HG03575 (cell line): ENCODE measurements around the gene SPEF2.
"Not testable (repeated sequence)": the region's sequence is repeated elsewhere in the genome, so short reads cannot be mapped to it uniquely, and the experiment has no call there.

ENCODE experiments used
- ATAC-seq: cut with Tn5 transposase; IDR thresholded peaks from one replicate; pipeline ENCODE4 v1.9.1; 2021; ENCODE audit not compliant: unreplicated experiment, insufficient number of reproducible peaks, low FRiP score; ENCODE audit errors: extremely low read depth

SPEF2 gene

DNA sequence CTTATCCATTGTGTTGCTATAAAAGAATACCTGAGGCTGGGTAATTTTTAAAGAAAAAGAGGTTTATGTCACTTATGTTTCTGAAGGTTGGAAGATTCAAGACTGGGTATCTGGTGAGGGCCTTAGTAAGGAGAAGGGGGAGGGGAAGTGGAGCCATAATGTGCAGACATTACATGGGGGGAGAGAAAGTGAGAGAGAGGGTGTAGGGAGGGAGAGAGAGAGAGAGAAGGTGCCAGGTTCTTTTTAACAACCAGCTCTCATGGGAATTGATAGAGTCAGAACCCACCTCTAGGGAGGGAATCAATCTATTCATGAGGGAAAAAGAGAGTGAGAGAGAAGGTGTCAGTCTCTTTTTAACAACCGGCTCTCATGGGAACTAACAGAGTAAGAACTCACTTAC lies 29.5 kb downstream of the SPEF2 start:
- ATAC-seq, result no peak

GRCh38 chr5:35647712-35648111 lies 30.0 kb downstream of the SPEF2 start:
- no peak for ATAC-seq

DNA sequence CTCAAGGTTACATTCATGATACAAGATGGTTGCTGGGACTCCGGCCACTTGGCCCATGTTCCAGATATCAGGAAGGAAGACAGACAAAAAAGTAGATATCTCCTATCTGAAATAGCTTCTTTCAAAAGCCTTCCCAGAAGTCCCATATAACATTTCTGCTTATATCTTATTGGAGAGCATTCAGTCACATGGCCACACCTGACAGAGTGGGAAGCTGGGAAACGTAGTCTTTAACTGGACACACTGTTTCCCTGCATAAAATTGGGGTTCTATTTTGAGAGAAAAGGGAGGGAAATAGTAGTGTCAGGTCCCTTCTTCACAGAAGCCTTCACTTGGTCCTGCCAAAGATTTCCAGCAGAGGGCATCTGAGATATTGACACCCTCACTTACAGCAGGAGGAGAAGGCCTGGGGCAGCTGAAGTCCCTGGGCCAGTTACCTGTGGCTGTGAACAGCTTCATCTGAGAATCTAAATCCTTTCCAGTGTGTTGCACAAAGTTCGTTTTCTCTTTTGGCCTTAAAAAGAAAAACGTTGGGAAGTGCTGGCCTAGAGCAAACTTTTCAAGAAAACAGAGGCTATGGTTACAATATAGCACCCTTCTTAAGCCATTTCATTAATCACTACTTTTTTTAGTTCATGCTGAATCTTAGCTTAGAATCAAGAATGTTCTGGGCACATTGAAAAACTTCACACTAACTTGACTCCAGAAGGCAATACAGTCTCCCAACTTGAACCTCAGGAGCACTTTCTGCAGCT lies 33.5 kb downstream of the SPEF2 start:
- no peak for ATAC-seq

DNA sequence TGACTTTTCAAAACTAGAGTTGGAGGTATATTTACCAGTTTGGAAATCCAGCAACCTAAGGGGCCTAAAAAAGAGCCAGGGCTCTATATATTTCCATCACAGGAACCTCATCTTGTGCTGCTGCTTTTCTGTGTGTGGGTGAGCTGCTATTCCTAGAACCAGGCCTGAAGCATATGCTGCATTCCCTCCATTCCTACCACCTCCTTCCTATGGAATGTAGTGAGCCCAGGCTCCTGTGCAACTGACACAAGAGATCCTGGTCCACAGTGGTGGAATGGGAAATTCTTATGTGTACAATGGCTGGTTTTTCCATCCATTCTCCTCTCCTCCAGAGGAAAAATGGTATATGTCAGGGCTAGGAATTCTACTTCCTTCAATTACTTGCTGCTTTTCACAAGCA lies 39.1 kb downstream of the SPEF2 start:
- ATAC-seq, result no peak

DNA sequence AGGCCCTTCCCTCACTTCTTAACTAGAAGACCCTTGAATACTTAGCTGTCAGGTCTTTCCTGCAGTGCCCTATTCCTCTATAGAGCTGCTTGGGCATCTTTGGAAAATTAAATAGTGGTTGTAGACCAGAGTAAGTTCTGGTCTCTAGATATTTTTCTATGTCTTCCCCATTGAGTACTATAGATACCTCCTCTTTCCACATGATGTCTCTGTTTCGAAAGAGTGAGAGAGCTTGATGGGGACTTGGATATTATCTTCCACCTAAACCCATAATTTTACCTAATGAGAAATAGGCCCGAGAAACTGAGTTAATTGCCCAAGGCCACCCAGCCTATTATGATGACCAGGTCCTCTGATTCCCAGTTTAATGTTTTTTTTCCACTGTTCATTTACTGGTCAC lies 40.2 kb downstream of the SPEF2 start:
- ATAC-seq, result no peak

GRCh38 chr5:35659556-35659955 lies 41.9 kb downstream of the SPEF2 start:
- ATAC-seq, result no peak

GRCh38 chr5:35660451-35660850 lies 42.8 kb downstream of the SPEF2 start:
- ATAC-seq, result no peak

GRCh38 chr5:35664584-35664983 lies 46.9 kb downstream of the SPEF2 start:
- no peak for ATAC-seq

DNA sequence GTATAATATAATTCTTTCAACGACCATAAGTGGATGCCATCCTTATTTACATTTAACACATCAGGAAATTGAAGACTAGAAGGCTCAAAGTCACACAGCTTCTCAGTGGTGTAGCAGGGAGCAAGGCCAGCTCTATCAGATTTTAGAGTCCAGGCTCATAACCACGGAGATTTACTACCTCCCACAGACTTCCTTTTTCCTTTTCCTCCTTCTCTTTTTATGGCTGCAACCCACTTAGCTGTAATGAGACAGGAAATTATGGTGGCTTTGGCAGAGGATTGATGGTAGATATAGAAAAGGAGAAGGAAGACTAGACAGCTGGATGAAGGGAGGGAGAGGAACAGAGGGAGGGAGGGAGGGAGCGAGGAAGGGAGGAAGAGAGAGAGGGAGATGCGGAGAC lies 47.4 kb downstream of the SPEF2 start:
- ATAC-seq, result no peak

- no peak for ATAC-seq
Observed at GRCh38 chr5:35668319-35668718, 50.7 kb downstream of the SPEF2 start.

GRCh38 chr5:35668794-35669193 lies 51.1 kb downstream of the SPEF2 start:
- no peak for ATAC-seq

DNA sequence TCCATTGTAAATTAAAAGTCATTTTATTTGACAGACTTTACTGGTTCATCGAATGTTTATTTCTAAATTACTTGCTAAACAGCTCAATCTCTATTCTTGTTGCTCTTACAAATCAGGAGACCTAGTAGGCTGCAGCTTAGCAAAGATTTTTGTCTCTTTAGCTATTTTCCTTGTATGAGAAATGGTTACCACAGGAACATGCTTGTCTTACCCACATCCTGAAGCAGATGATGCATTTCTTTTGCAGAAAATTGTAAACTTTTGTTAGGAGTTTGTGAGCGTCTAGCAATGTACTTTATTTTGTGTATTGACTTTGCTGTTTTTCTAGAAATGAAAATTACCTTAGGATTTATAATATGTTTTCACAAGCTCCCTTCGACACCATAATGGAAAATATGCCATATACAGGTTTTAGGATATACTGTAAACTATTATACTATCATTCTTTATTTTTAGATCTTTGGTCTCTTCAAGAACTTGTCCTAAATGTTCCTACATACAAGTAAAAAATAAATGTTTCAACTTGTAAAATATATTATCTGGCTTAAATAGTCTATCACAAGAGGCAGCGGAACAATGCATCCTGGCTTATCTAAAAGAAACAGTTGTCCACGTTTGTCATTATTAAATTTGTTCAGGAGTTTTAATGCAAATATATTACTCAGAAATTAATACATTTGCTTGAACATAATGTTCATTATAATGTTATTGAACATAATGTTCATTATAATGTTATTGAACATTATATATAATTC lies 54.1 kb downstream of the SPEF2 start:
- no peak for ATAC-seq

GRCh38 chr5:35672296-35672655 lies 54.6 kb downstream of the SPEF2 start:
- ATAC-seq, result not testable (repeated sequence)

- ATAC-seq, result no peak
Observed at GRCh38 chr5:35672995-35673394, 55.3 kb downstream of the SPEF2 start.

GRCh38 chr5:35674049-35674448 lies 56.4 kb downstream of the SPEF2 start:
- ATAC-seq, result no peak

DNA sequence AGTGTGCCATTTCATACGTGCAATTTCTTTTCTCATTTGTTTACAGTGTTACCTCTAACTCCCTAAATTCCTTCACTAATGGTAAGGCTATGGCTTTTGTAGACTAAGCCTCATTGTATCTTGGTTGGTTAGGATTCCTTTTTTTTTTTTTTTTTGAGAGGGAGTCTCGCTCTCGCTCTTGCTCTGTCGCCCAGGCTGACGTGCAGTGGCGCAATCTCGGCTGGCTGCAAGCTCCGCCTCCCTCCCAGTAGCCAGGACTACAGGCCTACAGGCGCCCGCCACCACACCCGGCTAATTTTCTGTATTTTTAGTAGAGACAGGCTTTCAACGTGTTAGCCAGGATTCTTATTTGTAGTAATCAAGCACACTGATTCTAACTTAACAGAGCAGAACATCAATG lies 57.7 kb downstream of the SPEF2 start:
- ATAC-seq, result no peak

DNA sequence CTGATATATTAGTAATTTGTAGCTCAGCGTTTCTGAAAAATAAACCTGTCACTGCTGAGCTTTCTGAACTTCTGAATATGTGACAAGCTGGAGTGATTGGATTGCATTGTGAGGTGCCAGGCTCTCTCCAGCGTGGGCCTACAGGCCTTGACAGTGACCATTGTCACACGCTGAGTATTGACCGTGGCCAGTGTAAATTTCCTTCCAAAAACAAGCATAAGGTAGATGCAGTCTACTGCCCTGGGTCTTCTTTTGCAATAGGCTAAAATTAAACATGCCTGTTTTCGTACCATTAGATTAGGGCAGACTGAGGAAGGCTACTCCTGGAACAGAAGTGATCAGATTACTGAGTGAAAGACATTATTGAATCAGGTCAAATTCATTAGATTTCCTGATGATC lies 60.2 kb downstream of the SPEF2 start:
- no peak for ATAC-seq

DNA sequence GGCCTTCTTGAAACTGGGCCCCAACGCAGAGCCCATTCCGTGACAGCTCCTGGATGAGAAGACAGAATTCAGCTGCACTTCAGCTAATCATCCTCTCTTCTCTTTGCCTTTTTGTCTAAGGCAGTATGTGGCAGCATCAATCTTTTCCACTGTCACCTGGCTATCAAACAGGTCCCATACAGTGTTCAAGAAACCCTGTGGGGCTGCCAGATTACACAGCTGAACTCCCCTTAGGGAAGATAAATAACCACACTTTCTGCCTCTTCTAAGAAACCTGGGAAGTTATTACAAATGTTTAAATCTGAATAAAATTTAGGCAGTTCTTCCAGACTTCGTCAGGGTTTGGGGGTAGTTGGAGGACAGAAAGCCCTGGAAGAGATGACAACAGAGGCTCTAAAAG lies 61.0 kb downstream of the SPEF2 start:
- no peak for ATAC-seq

DNA sequence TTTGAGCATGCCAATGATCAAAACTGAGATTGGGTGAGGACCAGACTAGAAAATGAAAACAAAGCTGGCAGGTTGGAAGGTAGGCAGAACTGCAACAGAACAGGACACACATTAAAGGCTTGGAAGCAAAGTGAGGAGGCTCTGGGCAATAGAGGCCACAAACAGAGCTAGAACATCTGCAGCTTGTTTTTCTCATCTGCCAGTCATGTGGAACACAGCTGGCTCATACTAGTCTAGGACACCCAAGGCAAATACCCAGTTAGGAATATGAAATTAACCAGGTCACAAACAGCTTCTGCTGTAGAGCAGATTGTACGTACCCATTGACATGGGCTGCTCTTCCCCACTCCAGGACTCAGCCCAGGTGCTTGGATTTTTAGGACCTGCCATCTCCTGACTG lies 61.7 kb downstream of the SPEF2 start:
- no peak for ATAC-seq

DNA sequence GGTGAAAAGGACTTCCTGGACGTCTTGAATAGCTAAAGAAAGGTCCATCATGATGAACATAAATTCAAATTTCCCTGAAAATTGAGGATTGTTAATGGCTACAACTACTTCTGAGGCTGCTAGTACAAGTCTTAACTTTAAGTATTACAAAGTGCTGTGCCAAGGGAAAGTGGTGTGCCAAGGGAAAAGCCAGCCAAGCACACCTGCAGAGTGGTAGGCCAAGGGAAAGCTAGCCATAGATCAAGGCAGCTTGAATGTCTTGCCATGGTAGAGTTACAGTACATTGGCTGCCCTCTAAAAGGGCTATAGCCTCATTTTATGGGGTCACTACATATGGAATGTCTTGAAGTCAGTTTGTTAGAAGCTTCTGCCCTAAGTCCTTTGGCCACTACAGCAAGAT lies 64.2 kb downstream of the SPEF2 start:
- no peak for ATAC-seq

DNA sequence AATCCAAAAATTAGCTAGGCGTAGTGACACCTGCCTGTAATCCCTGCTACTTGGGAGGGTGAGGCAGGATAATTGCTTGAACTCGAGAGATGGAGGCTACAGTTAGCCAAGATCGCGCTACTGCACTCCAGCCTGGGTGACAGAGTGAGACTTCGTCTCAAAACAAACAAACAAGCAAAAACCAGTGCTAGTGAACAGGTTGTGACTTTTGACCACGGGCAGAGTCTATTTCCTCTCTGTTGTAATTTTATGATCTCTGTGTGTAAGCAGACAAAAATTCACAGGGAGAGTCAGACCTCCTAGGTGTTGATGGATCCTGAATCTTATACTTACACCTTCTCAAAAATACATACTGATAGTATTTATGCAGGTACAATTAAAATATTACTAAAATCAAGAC lies 65.8 kb downstream of the SPEF2 start:
- ATAC-seq, result no peak
